Measurements from ENCODE around the gene CACNB2. TPM values are rescaled to one million over a fixed set of nuclear protein-coding genes. Genes with fewer than 3 reads are reported as not detected.

CACNB2 gene
- total and polyA plus RNA-seq, 2 experiments from 2014 or later: 4.6 to 5.3 TPM

Other genes with a start within 250 kb of the CACNB2 start
- gene SLC39A12, start 188.5 kb upstream of the CACNB2 start, total RNA-seq: not detected in 2 replicates
- not detected in 2 replicates for gene SLC39A12, start 188.5 kb upstream of the CACNB2 start, polyA plus RNA-seq

Measured in hepatocyte (in vitro differentiated cells).